GM19324 (cell line): ENCODE data around the gene COG4.
A peak's percentile ranks its signal among the peaks of the same experiment; 100 is the strongest.
"Not testable (repeated sequence)": the region's sequence is repeated elsewhere in the genome, so short reads cannot be mapped to it uniquely, and the experiment has no call there.

Source experiments
- ATAC-seq: cut with Tn5 transposase; IDR thresholded peaks from one replicate; pipeline ENCODE4 v1.9.1; 2021; ENCODE audit warnings: mild to moderate bottlenecking, moderate library complexity; ENCODE audit not compliant: unreplicated experiment, low FRiP score

Gene COG4

GRCh38 chr16:70523076-70523742 lies at the start of gene COG4:
COG4 (minus strand) TSS chr16:70523554; CDS start chr16:70523543, 11 bp downstream.
- peak; percentile 56 for ATAC-seq

GRCh38 chr16:70572926-70573270 lies 49.5 kb upstream of the COG4 start:
- no peak for ATAC-seq

- ATAC-seq = no peak
Observed at GRCh38 chr16:70572050-70572925, 48.9 kb upstream of the COG4 start.

GRCh38 chr16:70571623-70572022 lies 48.3 kb upstream of the COG4 start:
- no peak for ATAC-seq

- no peak for ATAC-seq
Observed at GRCh38 chr16:70570967-70571570, 47.7 kb upstream of the COG4 start.

- ATAC-seq = no peak
Observed at GRCh38 chr16:70569752-70570151, 46.4 kb upstream of the COG4 start.

- ATAC-seq = no peak
Observed at GRCh38 chr16:70568601-70569237, 45.4 kb upstream of the COG4 start.

GRCh38 chr16:70565053-70565452 lies 41.7 kb upstream of the COG4 start:
- no peak for ATAC-seq

GRCh38 chr16:70563636-70564035 lies 40.3 kb upstream of the COG4 start:
- no peak for ATAC-seq

GRCh38 chr16:70561623-70562022 lies 38.3 kb upstream of the COG4 start:
- ATAC-seq = no peak

GRCh38 chr16:70556063-70556462 lies 32.7 kb upstream of the COG4 start:
- no peak for ATAC-seq

- no peak for ATAC-seq
Observed at GRCh38 chr16:70553645-70554044, 30.3 kb upstream of the COG4 start.

- no peak for ATAC-seq
Observed at GRCh38 chr16:70552675-70553074, 29.3 kb upstream of the COG4 start.

GRCh38 chr16:70551788-70552187 lies 28.4 kb upstream of the COG4 start:
- no peak for ATAC-seq

GRCh38 chr16:70550082-70550481 lies 26.7 kb upstream of the COG4 start:
- ATAC-seq = no peak

GRCh38 chr16:70548936-70549335 lies 25.6 kb upstream of the COG4 start:
- ATAC-seq = no peak

- ATAC-seq = no peak
Observed at GRCh38 chr16:70544548-70544947, 21.2 kb upstream of the COG4 start.

GRCh38 chr16:70540994-70541393 lies 17.6 kb upstream of the COG4 start:
- ATAC-seq = no peak

- ATAC-seq = no peak
Observed at GRCh38 chr16:70534971-70535370, 11.6 kb upstream of the COG4 start.

GRCh38 chr16:70529954-70530353 lies 6.6 kb upstream of the COG4 start:
- not testable (repeated sequence) for ATAC-seq
